Stimulated activated CD8-positive, alpha-beta memory T cell treated with anti-CD3 and anti-CD28 coated beads, Interleukin-15, amount 100 ng/mL, for 48 hours (primary cell): ENCODE results near the gene FLNB.
A peak's percentile ranks its signal among the peaks of the same experiment; 100 is the strongest.

Source experiments
- DNase-seq, 2 donors: peaks; one replicate each; pipeline ENCODE4 v3.0.0-alpha.2; 2020; ENCODE audit warnings: low read depth in 2 of 2

The FLNB gene

DNA sequence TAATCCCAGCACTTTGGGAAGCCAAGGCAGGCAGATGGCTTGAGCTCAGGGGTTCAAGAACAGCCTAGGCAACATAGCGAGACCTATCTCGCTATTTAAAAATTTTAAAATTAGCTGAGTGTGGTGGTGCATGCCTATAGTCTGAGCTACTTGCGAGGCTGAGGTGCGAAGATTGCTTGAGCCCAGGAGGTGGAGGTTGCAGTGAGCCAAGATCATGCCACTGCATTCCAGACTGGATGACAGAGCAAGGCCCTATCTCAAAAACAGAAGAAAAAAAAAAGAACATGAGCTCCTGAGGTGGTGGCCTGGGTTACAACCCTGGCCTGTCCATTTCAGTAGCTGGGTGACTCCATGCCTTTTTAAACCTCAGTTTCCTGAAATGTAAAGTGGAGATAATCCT, 195.3 kb downstream of the FLNB start:
- DNase-seq = no peak

- no peak for DNase-seq
These were observed 196.5 kb downstream of the FLNB start for GRCh38 chr3:58204720-58205119.

GRCh38 chr3:58205981-58206380, 197.8 kb downstream of the FLNB start:
- no peak for DNase-seq

DNA sequence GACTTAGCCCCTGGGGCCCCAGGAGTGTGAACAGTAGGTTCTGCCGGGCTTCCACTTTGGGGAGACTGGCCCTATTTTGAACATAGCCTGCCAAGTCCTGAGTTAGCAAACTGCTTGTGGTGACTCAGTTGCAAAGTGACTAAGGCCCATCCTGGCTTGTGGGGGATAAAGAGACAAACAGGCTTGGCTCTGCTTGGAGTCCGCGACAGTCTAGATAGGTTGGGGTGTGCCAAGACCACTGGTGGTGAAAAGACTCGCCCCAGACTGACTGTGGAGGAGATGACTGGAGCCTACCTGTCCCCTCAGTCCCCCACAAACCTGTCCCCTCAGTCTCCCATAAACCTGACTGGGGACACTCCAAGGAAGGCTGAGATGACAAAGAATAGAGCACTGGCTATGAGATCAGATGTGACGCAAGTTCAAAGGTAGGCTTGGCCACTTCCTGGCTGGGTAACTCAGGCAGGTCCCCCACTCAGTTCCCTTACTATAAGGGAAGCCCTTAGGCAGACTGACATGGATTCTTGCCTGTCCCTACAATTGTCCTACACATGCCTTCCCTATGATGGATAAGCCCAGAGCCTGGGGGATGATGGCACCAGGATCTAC, 198.3 kb downstream of the FLNB start:
- peak in 1 of 2 donors; percentile 36 for DNase-seq

DNA sequence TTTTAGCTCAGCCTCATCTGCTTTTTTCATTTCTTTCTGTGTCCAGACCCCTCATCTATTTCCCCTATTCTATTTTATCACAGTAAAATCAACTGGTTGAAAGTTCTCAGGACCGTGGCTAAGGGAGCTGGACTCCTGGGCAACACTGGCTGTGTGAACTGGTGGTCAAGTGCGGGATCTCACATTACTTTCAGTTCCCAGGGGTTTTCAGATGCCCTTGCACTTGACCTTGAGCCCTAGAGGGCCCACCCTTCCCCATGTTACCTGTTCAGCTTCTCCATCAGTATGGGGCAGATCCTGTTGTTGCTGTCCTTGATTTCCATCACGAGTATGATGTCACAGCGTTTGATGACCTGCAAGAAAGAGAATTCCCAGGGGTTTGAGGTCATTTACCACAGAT, 199.7 kb downstream of the FLNB start:
- no peak for DNase-seq

GRCh38 chr3:58209933-58210332, 201.7 kb downstream of the FLNB start:
- DNase-seq = no peak

DNA sequence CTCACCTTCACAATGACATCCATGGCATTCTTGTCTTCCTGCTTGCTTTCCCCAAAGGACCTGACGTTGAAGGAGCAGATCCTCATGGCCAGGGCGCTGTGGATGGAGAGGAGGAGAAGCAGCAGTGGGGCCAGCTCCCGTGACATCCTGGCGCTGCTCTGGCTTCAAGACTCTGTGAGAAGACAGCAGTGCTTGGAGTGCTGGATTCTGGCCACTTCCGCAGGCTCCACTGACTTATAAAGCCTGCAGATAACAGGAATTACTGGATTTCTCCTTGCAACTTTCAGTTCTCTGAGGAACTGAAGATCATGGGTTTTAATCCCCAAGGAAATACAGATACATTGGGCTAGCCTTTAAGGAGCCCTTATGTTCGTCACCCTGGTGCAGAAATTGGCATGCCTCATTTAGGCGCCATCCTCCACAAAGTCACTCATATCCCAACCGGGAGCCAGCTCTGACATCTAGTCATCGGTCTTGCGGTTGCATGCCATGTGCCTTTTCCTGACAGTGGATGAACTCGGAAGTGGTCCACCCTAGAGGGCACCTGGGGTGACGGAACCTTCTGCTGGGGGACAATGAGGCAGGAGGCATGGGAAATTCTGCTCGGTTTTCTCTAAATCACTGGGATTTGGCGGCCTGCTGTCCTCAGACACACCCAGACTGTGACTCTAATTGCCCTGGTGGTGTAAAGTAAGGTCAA, 202.7 kb downstream of the FLNB start, which contains the start of gene DNASE1L3:
Gene DNASE1L3 (minus strand): TSS at position 212 of the 700 bp plus-strand sequence. CDS start 66 bp downstream, at position 146.
- DNase-seq = no peak

GRCh38 chr3:58214484-58215316, 206.5 kb downstream of the FLNB start:
- DNase-seq = peak in 1 of 2 donors; percentile 46

GRCh38 chr3:58215317-58216025, 207.2 kb downstream of the FLNB start:
- no peak for DNase-seq

DNA sequence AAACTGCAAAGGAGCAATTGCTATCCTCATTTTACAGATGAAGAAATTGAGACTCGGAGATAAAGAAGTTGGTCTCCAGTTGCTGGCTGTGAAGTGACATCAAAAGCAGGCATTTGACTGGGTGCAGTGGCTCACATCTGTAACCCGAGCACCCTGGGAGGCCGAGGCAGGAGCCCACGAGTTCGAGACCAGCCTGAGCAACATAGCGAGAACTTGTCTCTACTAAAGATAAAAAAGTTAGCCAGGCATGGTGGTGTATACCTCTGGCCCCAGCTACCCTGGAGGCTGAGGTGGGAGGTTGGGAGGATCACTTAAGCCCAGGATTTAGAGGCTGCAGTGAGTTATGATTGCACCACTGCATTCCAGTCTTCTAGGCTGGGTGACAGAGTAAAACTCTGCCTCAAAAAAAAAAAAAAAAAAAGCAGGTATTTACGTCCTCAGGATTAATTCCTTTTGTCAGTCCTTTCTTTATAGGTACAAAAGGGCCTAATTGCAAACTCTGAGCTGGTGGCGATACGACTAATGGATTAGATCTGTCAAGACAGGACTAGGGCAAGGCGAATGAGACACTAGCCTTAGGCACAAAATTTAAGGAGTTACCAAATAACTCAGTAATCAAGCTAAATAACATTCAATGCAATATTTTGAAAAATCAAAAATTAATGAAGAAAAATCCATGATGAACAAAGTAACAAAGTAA, 208.4 kb downstream of the FLNB start:
- DNase-seq = no peak

GRCh38 chr3:58217209-58217811, 209.1 kb downstream of the FLNB start:
- no peak for DNase-seq

DNA sequence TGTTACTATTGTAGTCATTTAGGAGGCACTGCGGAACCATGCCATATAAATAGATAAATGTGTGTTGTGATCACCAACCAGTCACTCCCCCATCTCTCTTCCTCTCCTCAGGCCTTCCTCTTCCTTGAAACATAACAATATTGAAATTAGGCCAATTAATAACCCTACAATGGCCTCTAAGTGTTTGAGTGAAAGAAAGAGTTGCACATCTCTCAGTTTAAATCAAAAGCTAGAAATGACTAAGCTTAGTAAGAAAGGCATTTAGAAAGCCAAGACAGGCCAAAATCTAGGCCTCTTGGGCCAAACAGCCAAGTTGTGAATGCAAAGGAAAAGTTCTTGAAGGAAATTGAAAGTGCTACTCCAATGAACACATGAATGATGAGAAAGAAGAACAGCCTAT, 210.7 kb downstream of the FLNB start:
- no peak for DNase-seq
